ENCODE data around the gene ACO1. TPM values are rescaled to one million over a fixed set of nuclear protein-coding genes. Genes with fewer than 3 reads are reported as not detected.

Gene ACO1
- total and polyA plus RNA-seq, 12 donors, result 11.3 to 130 (median 97.3) TPM

DNA sequence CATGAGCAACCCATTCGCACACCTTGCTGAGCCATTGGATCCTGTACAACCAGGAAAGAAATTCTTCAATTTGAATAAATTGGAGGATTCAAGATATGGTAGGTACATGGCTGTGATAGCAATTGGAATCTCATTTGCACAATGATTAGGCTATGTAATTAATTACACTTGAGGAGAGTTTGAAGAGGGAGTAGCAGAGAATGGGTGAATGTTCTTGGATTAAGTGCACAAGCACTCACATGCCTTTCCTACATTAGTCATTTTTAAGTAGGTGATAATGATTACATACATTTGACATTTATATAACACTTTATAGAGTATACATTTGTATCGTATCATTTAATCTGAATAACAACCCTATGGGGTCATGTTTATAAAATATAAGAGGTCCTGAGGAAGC, 21.1 kb downstream of the ACO1 start:
- Histone ChIP-seq H3K4me3 (no peak overlapping the region), H3K4me1 (replicated peaks in 1 of 2) (peaks cover 15 to 20% of the 10 kb centered on the region in 2 donors), H3K27ac (no peak overlapping the region), H3K36me3 (replicated peaks in 1 of 2) (peaks cover 0 to 43% of the 10 kb centered on the region in 2 donors), H3K9me3 (replicated peaks in 1 of 3) (no peaks in the 10 kb centered on the region), H3K27me3 (no peaks in the 10 kb centered on the region)
- TF ChIP-seq, protein P1, sequence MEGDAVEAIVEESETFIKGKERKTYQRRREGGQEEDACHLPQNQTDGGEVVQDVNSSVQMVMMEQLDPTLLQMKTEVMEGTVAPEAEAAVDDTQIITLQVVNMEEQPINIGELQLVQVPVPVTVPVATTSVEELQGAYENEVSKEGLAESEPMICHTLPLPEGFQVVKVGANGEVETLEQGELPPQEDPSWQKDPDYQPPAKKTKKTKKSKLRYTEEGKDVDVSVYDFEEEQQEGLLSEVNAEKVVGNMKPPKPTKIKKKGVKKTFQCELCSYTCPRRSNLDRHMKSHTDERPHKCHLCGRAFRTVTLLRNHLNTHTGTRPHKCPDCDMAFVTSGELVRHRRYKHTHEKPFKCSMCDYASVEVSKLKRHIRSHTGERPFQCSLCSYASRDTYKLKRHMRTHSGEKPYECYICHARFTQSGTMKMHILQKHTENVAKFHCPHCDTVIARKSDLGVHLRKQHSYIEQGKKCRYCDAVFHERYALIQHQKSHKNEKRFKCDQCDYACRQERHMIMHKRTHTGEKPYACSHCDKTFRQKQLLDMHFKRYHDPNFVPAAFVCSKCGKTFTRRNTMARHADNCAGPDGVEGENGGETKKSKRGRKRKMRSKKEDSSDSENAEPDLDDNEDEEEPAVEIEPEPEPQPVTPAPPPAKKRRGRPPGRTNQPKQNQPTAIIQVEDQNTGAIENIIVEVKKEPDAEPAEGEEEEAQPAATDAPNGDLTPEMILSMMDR (IDR thresholded peaks at IDR 0.05), result no peak
- TF ChIP-seq POLR2A (IDR thresholded peaks at IDR 0.05), result no peak
- DNase-seq, result no peak
- WGBS, 4 donors, result 91 to 99% (median 96%) methylated on average over 2 of the region's 2 CpGs
- intact Hi-C loops (cut with DNase I), result no loop called here

DNA sequence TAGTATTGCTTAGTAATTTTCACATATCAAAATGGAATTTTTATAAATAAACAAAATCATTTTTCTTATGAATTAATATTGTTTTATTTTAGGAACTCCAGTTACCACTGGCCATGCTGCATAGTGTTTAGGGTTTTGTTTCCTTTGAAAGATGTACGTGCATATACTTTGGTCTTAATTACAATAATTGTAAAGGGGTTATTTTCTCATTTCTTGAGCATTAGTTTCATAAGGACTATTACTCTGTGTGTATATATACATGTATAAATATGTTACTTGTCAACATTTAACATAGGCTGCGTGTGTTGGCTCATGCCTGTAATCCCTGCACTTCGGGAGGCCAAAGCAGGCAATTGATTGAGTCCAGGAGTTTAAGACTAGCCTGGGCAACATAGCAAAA, 21.6 kb downstream of the ACO1 start:
- no peaks in the 10 kb centered on the region for H3K27me3 ChIP-seq
- WGBS, 4 donors, result 96 to 100% (median 97%) methylated on average over 3 of the region's 3 CpGs
- no peak for DNase-seq
- H3K4me3 ChIP-seq, result no peak overlapping the region
- no peaks in the 10 kb centered on the region for H3K9me3 ChIP-seq (replicated peaks in 1 of 3)
- intact Hi-C loops (cut with DNase I), result no loop called here
- H3K4me1 ChIP-seq (replicated peaks in 1 of 2), result peaks cover 15 to 20% of the 10 kb centered on the region in 2 donors
- H3K36me3 ChIP-seq (replicated peaks in 1 of 2), result peaks cover 0 to 43% of the 10 kb centered on the region in 2 donors
- TF ChIP-seq, protein P1 (IDR thresholded peaks at IDR 0.05), result no peak
- TF ChIP-seq POLR2A (IDR thresholded peaks at IDR 0.05), result no peak
- H3K27ac ChIP-seq, result no peak overlapping the region

DNA sequence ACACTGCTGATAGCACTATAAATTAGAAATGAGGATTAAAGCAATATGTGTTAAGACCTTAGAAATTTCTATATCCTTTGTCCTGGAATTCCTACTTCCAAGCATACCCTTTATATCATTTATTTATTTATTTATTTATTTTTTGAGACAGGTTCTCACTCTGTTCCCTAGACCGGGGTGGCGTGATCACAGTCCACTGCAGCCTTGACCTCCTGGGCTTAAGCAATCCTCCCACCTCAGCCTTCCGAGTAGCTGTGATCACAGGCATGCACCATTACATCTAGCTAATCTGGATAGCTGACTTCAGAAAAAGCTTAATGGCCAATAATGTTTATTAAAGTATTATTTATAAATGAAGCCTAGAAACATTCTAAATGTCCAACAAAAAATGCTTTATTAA, 27.3 kb downstream of the ACO1 start:
- no peaks in the 10 kb centered on the region for H3K9me3 ChIP-seq (replicated peaks in 1 of 3)
- DNase-seq, result peak in 1 of 7 donors; percentile 38
- TF ChIP-seq, protein P1 (IDR thresholded peaks at IDR 0.05), result no peak
- no peak for TF ChIP-seq POLR2A (IDR thresholded peaks at IDR 0.05)
- H3K4me3 ChIP-seq, result no peak overlapping the region
- 53 to 77% (median 67%) methylated on average over 3 of the region's 3 CpGs for WGBS, 4 donors
- peaks cover 0 to 35% of the 10 kb centered on the region in 2 donors for H3K36me3 ChIP-seq (replicated peaks in 1 of 2)
- no peak overlapping the region for H3K27ac ChIP-seq
- no peaks in the 10 kb centered on the region for H3K27me3 ChIP-seq
- peaks cover 0 to 6% of the 10 kb centered on the region in 2 donors for H3K4me1 ChIP-seq (replicated peaks in 1 of 2)
- intact Hi-C loops (cut with DNase I), result no loop called here

DNA sequence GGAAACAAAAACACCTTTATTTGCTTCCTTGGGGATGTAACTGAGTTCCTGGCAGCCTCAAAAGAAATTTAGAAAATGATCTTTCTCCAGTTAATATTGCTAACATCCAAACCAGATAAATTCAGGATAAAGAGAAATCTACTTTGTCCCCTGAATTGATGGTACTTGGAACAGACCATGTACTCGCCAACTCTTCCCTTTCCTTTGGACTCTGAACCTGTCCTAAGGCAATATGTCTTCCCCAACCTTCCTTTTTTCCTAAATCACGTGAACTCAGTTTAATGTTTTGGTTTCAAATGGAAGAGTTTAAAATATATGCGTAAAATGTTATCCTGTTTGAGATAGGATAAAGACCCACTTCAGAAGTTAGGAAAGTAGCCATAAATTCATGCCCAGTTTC, 28.0 kb downstream of the ACO1 start:
- intact Hi-C loops (cut with DNase I), result no loop called here
- no peak for DNase-seq
- Histone ChIP-seq H3K27ac (no peak overlapping the region), H3K27me3 (no peaks in the 10 kb centered on the region), H3K4me1 (replicated peaks in 1 of 2) (peaks cover 0 to 6% of the 10 kb centered on the region in 2 donors), H3K36me3 (replicated peaks in 1 of 2) (peaks cover 0 to 32% of the 10 kb centered on the region in 2 donors), H3K4me3 (no peak overlapping the region), H3K9me3 (replicated peaks in 1 of 3) (no peaks in the 10 kb centered on the region)
- WGBS, 4 donors, result 60 to 97% (median 80%) methylated on average over 3 of the region's 3 CpGs
- TF ChIP-seq, protein P1 (IDR thresholded peaks at IDR 0.05), result no peak
- TF ChIP-seq POLR2A (IDR thresholded peaks at IDR 0.05), result no peak

Measured in adrenal gland (tissue), 12 donors.